ENCODE data around the gene RGL2. TPM values are rescaled to one million over a fixed set of nuclear protein-coding genes. Genes with fewer than 3 reads are reported as not detected.

The RGL2 gene
- total and polyA plus RNA-seq, 2 of the 13 experiments (the other 11 are each of a cell fraction or from before 2014, with no cell fraction given): 22.9 to 47.4 TPM

DNA sequence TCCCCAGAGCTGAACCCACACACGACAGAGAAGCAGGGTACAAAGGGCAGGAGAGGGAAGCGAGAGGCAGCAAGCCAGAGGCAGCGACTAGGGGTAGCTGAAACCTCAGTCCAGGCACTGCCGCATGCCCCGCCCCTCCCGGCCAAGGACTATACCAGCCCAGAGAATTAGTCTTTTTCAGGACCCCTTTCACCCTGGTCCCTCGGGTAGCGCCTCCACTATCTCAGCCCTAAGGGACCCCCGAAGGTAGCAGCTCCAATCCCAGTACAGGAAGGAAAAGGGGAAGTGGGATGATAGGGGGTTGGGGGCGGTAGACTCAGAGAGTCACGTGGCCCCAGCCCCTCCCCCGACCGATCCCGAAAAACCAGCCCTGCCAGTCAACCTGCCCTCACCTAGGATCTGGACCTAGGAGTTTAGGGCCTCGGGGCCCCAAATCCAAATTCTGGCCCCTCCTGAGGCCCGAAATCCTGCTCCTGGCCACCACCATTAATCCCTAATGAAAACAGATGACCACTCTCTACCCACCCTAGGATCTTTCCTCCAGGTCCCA, 1.3 kb downstream of the RGL2 start (continued):
- TF ChIP-seq, protein P1, sequence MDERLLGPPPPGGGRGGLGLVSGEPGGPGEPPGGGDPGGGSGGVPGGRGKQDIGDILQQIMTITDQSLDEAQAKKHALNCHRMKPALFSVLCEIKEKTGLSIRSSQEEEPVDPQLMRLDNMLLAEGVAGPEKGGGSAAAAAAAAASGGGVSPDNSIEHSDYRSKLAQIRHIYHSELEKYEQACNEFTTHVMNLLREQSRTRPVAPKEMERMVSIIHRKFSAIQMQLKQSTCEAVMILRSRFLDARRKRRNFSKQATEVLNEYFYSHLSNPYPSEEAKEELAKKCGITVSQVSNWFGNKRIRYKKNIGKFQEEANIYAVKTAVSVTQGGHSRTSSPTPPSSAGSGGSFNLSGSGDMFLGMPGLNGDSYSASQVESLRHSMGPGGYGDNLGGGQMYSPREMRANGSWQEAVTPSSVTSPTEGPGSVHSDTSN (CRISPR knock-in tag; IDR thresholded peaks at IDR 0.05): peak; percentile 55; the same call in 1 of the 2 replicates
- TF ChIP-seq NFKB2 (CRISPR knock-in tag; IDR thresholded peaks at IDR 0.05; ENCODE audit: borderline replicate concordance): no peak
- TF ChIP-seq BORCS8-MEF2B (CRISPR knock-in tag; IDR thresholded peaks at IDR 0.05): 0 out of 2 replicates have a peak, but pooled peaks have one; percentile 38
- TF ChIP-seq ZNF746 (CRISPR knock-in tag; IDR thresholded peaks at IDR 0.05): peak; percentile 54; the same call in 1 of the 2 replicates
- TF ChIP-seq MTA1 (CRISPR knock-in tag; IDR thresholded peaks at IDR 0.05; ENCODE audit: borderline replicate concordance): peak; percentile 8; the same call in 1 of the 2 replicates
- TF ChIP-seq NAIF1 (CRISPR knock-in tag; IDR thresholded peaks at IDR 0.05; ENCODE audit: borderline replicate concordance): no peak
- TF ChIP-seq ATF7-NPFF (CRISPR knock-in tag; IDR thresholded peaks at IDR 0.05; ENCODE audit: low read depth): peak; percentile 46; the same call in 1 of the 2 replicates
- TF ChIP-seq RAD51 (IDR thresholded peaks at IDR 0.05; ENCODE audit: borderline replicate concordance): peak; percentile 56; the same call in 1 of the 2 replicates
- 0 out of 2 replicates have a peak, but pooled peaks have one; percentile 44 for TF ChIP-seq ZFX (CRISPR knock-in tag; IDR thresholded peaks at IDR 0.05; ENCODE audit: low read depth)
- peak; percentile 47; the same call in 1 of the 2 replicates for TF ChIP-seq NCOR1 (IDR thresholded peaks at IDR 0.05; ENCODE audit: borderline replicate concordance, low read length)
- TF ChIP-seq POLR2AphosphoS5 (IDR thresholded peaks at IDR 0.05; ENCODE audit: low read depth, low read length): peak; percentile 45; the same call in 1 of the 2 replicates
- TF ChIP-seq AGO2 (optimal IDR thresholded peaks at IDR 0.05; ENCODE audit: low read depth, low read length): peak; percentile 15
- TF ChIP-seq, protein P2, sequence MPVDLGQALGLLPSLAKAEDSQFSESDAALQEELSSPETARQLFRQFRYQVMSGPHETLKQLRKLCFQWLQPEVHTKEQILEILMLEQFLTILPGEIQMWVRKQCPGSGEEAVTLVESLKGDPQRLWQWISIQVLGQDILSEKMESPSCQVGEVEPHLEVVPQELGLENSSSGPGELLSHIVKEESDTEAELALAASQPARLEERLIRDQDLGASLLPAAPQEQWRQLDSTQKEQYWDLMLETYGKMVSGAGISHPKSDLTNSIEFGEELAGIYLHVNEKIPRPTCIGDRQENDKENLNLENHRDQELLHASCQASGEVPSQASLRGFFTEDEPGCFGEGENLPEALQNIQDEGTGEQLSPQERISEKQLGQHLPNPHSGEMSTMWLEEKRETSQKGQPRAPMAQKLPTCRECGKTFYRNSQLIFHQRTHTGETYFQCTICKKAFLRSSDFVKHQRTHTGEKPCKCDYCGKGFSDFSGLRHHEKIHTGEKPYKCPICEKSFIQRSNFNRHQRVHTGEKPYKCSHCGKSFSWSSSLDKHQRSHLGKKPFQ (CRISPR knock-in tag; IDR thresholded peaks at IDR 0.05; ENCODE audit: insufficient replicate concordance): peak; percentile 30
- TF ChIP-seq NRL (CRISPR knock-in tag; IDR thresholded peaks at IDR 0.05; ENCODE audit: borderline replicate concordance): peak; percentile 63; the same call in 1 of the 2 replicates
- TF ChIP-seq SP2 (CRISPR knock-in tag; IDR thresholded peaks at IDR 0.05): 0 out of 2 replicates have a peak, but pooled peaks have one; percentile 9
- TF ChIP-seq, protein P3, sequence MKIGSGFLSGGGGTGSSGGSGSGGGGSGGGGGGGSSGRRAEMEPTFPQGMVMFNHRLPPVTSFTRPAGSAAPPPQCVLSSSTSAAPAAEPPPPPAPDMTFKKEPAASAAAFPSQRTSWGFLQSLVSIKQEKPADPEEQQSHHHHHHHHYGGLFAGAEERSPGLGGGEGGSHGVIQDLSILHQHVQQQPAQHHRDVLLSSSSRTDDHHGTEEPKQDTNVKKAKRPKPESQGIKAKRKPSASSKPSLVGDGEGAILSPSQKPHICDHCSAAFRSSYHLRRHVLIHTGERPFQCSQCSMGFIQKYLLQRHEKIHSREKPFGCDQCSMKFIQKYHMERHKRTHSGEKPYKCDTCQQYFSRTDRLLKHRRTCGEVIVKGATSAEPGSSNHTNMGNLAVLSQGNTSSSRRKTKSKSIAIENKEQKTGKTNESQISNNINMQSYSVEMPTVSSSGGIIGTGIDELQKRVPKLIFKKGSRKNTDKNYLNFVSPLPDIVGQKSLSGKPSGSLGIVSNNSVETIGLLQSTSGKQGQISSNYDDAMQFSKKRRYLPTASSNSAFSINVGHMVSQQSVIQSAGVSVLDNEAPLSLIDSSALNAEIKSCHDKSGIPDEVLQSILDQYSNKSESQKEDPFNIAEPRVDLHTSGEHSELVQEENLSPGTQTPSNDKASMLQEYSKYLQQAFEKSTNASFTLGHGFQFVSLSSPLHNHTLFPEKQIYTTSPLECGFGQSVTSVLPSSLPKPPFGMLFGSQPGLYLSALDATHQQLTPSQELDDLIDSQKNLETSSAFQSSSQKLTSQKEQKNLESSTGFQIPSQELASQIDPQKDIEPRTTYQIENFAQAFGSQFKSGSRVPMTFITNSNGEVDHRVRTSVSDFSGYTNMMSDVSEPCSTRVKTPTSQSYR (CRISPR knock-in tag; IDR thresholded peaks at IDR 0.05; ENCODE audit: borderline replicate concordance): peak; percentile 57; the same call in 1 of the 2 replicates
- peak; percentile 17; the same call in 1 of the 2 replicates for TF ChIP-seq SAP130 (CRISPR knock-in tag; IDR thresholded peaks at IDR 0.05; ENCODE audit: low read depth)
- TF ChIP-seq MYC (CRISPR knock-in tag; IDR thresholded peaks at IDR 0.05; ENCODE audit: borderline replicate concordance): peak; percentile 42; the same call in 1 of the 2 replicates
- TF ChIP-seq ZNF160 (CRISPR knock-in tag; IDR thresholded peaks at IDR 0.05): no peak
- 0 out of 2 replicates have a peak, but pooled peaks have one; percentile 56 for TF ChIP-seq ZBTB7A (CRISPR knock-in tag; IDR thresholded peaks at IDR 0.05)

Data from HepG2 (cell line).